ENCODE data around the gene TUBE1.
A peak's percentile ranks its signal among the peaks of the same experiment; 100 is the strongest.
"Not testable (repeated sequence)": the region's sequence is repeated elsewhere in the genome, so short reads cannot be mapped to it uniquely, and the experiment has no call there.

Gene TUBE1

GRCh38 chr6:112061605-112062004 lies 25.7 kb downstream of the TUBE1 start:
- DNase-seq = no peak

DNA sequence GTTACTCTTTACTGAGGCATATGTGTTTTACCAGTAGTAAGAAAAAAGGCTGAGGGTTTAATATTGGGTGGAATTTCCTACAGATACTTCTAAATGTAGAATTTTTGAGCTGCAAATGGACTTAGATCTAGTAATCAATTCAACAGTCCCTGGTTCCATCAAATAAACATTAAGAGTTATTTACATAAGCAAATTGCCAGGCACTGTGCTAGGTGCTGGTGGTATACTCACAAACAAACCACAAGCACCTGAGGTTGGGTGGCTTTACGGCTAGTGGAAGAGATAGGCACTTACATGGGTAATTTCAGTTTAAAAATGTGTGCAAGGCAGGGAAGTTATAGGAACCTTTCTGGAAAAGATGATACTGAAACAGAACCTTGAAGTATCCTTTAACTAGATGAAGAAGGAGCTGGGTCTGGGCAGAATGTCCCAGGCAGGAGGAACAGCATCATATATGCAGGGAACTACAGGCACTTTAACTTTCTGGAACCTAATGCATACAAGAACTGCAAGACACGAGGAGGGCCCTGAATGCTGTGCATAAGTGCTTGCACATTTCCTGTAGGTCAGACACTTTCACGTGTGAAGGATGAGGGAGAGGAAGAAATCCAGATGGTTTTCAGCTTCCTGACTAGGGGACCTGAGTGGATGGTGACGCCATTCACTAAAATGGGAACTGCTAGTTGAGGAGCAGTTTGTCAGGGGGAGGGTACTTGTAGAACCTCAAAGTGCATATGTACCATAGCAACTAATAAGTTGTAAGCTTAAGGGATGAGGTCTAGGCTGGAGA lies 28.8 kb downstream of the TUBE1 start:
- no peak for DNase-seq

DNA sequence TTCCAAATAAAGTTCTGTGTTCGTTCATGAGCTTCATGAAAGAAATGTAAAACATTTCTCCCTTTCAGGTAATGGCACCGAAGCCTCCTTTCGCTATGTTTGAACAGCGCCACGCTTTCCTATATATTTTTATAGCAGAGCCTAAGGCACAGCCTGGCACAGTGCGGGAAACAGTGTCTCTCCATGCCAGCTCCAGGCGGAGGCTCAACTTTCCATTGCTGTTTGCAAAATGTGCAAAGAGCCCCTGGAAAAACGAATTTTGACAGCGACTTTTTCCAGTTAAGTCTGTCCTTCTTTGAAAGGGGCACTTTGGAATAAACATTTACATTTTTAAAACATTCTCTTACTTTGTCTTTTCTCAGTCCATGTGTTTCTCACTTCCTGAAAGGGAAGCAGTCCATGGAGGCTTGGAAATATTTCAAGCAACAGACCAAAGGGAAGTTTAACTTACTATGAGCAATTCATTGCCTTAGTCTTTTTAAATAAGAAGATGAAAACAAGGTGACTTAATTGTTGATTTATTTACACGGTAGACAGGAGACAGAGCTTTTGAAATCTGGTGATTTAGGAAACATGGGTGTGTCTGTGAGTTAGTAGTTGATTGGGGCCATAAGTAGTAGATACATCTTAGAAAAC lies 32.6 kb downstream of the TUBE1 start:
- no peak for DNase-seq

DNA sequence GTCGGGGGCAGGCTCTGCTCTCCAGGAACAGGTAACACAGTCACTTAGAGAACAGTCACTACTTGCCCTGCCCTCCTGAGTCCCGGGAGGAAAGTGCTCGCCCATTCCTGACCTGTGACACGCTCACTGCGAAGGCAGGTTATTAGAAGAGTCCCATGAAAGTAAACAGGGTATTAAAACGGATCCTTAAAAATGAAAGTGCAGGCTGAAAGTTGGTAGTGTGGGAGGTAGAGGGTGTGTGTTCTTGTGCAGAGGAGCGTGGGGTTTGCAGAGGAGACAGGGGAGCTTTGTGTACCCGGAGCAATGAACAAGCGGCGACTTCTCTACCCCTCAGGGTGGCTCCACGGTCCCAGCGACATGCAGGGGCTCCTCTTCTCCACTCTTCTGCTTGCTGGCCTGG lies 33.3 kb downstream of the TUBE1 start, which contains the start of gene CCN6:
TSS of gene CCN6 (plus strand) at position 104 of the 400 bp plus-strand sequence. CDS start at position 358, 254 bp downstream.
- no peak for DNase-seq

- not testable (repeated sequence) for DNase-seq
Measured at GRCh38 chr6:112051251-112051740, 36.0 kb downstream of the TUBE1 start.

GRCh38 chr6:112050429-112050828 lies 36.9 kb downstream of the TUBE1 start:
- no peak for DNase-seq

DNA sequence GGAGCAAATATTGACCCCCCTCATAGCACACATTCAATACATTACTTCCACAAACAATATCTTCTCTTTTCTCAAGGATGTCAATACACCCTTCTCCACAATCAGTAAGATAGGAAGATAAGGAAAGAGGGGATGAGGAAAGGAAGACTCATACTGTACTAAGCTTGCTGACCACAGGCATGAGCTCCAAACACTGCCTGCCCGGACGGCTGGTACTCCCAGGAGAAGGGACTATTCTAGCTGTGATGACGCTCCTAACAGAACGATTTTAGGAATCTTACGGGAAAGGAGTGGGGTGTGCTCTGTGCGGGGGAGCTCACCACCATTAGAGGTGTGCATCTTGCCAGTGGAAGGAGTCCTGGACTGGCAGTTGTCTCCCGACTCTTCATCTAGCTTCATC lies 37.3 kb downstream of the TUBE1 start:
- no peak for DNase-seq

- no peak for DNase-seq
Measured at GRCh38 chr6:112049026-112049799, 38.1 kb downstream of the TUBE1 start.

DNA sequence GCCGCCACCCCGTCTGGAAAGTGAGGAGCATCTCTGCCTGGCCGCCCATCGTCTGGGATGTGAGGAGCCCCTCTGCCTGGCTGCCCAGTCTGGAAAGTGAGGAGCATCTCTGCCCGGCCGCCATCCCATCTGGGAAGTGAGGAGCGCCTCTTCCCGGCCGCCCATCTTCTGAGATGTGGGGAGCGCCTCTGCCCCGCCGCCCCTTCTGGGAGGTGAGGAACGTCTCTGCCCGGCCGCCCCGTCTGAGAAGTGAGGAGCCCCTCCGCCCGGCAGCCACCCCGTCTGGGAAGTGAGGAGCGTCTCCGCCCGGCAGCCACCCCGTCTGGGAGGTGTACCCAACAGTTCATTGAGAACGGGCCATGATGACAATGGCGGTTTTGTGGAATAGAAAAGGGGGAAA lies 39.8 kb downstream of the TUBE1 start:
- not testable (repeated sequence) for DNase-seq

GRCh38 chr6:112044856-112045255 lies 42.4 kb downstream of the TUBE1 start:
- no peak for DNase-seq

DNA sequence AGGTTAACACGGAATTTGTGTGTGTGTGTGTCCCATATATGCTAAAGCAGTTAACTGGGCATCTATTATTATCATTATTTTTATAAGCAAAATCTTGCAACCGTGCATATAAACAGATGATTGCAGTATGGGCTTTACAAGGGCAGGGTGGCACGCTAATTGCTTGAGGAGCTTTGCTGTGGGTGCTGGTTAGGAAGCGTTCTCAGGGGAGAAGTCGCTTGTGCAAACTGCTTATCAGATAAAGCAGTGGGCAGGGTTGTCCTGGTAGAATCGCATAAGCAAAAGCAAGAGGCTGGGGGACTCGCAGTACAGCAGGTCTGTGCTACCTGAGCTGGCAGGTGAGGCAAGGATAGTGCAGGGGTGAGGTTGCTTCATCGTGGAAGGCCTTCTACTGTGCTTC lies 43.1 kb downstream of the TUBE1 start:
- DNase-seq = no peak

GRCh38 chr6:112043032-112044007 lies 44.0 kb downstream of the TUBE1 start:
- peak; percentile 96 for DNase-seq

DNA sequence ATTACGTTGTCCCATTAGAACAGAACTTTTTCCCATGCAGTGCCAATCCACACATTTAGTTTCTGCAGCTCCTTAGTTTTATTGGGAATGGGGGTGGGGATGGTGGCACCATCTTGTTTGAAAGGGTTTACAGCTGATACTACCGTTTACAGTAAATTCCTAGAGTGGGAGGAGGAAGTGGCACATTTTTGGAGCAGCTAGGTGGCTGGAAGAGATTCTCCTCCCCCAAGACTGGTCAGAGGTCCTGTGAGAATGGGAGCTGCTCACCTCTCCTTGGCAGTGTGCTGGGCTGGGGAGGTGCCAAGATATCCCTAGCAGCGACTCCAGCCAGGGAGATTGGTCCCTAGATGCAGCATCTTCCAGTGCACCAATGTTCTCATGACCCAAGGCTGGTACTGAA lies 45.7 kb downstream of the TUBE1 start:
- no peak for DNase-seq

- no peak for DNase-seq
Measured at GRCh38 chr6:112040956-112041355, 46.3 kb downstream of the TUBE1 start.

- no peak for DNase-seq
Measured at GRCh38 chr6:112039431-112039770, 47.9 kb downstream of the TUBE1 start.

- no peak for DNase-seq
Measured at GRCh38 chr6:112038756-112039430, 48.4 kb downstream of the TUBE1 start.

DNA sequence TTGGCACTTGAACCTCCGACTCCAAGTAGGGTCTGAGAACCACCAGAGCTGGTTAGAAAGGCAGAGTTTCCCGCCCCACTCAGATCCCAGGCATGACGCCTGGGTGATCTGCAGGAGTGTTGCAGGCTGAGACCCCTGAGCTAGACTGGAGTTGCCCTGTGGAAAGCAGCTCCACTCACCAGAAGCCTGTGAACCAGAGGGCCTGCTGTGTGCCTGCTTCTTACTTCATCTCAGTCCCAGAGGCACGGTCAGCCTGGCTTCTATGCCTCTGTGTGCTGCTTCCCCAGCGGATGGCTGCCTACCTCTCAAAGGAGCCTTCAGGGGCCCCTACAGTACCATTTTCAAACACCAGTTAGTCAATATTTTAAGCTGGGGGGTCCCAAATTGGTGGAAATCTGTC lies 49.0 kb downstream of the TUBE1 start:
- no peak for DNase-seq

DNA sequence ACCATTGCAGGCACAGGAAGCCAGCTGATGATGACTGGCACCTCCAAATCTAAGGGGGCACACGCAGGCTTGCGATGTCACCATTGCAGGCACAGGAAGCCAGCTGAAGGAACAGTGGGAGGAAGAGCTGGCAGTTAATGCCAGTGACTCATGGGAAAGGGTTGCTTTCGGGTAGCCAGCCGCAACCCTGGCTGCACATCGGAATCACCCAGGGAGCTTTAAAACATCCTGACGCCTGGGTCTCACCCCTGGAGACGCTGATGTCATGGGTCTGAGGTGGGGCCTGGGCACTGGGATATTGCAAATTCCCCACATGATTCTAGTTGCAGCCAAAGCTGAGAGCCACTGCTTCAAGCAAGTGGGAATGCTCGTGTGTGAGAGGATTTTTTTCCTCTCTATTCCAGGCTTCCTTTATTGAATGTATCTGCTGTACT lies 49.5 kb downstream of the TUBE1 start:
- DNase-seq = no peak

- no peak for DNase-seq
Measured at GRCh38 chr6:112036088-112036637, 51.1 kb downstream of the TUBE1 start.

- DNase-seq = no peak
Measured at GRCh38 chr6:112034616-112034995, 52.7 kb downstream of the TUBE1 start.
